Ishikawa (cell line): ENCODE data around the gene AMPD2.

ENCODE experiments used
- CEBPB ChIP-seq: IDR thresholded peaks from 2 replicates; pipeline ENCODE4 v1.6.1; 2012
- CREB1 ChIP-seq: IDR thresholded peaks from 2 replicates; pipeline ENCODE4 v1.6.1; 2012; ENCODE audit warnings: low read depth
- EP300 ChIP-seq: IDR thresholded peaks from 2 replicates; pipeline ENCODE4 v1.6.1; 2012; ENCODE audit warnings: borderline replicate concordance
- RAD21 ChIP-seq: IDR thresholded peaks from 2 replicates; pipeline ENCODE4 v1.6.1; 2012; ENCODE audit warnings: low read depth
- TEAD4 ChIP-seq: IDR thresholded peaks from 2 replicates; pipeline ENCODE4 v1.6.1; 2012
- USF1 ChIP-seq: IDR thresholded peaks from 2 replicates; pipeline ENCODE4 v1.6.1; 2012

DNA sequence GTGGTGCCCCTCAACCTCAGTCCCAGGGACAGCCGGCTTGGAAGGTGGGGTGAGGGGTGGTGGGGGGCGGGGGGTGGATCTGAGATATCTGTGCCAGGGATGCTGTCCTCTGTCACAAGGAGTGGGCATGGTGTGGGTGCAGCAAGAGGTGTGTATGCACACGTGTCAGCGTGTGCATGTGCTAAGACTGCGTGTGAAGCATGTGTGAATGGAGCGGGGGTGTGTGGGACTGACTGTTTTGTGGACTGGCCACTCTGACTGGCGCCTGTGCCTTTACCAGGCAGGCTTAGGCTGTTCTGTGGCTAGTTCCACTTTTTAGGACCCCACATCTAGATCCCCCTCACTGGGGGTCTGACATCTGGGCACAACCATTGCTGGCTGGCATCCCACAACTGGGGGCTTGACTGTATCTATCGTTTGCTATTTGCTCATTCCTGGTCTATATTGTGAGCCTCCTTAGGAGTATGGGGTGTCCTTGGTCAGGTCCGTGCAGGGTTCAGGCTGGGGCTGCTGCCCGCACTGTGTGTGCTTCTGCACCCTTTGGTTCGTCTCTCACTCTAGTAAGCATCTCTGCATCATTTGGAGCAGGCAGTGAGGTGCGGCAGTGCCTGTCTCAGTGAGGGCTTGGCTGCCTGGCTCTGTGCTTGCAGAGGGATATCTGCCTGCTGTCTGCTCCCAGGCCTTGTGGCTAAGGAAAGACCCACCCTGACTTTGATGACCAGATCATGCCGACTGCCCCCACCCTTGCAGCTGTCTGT is 1.9 kb downstream of the AMPD2 start:
- TF ChIP-seq TEAD4: no peak
- TF ChIP-seq CEBPB: no peak
- no peak for TF ChIP-seq EP300
- no peak for TF ChIP-seq CREB1
- no peak for TF ChIP-seq RAD21
- TF ChIP-seq USF1: no peak
